ENCODE results near the gene BCR. TPM values are rescaled to one million over a fixed set of nuclear protein-coding genes. Genes with fewer than 3 reads are reported as not detected.

BCR gene
- total RNA-seq, 1 experiment from 2014 or later, result 77.0 TPM

DNA sequence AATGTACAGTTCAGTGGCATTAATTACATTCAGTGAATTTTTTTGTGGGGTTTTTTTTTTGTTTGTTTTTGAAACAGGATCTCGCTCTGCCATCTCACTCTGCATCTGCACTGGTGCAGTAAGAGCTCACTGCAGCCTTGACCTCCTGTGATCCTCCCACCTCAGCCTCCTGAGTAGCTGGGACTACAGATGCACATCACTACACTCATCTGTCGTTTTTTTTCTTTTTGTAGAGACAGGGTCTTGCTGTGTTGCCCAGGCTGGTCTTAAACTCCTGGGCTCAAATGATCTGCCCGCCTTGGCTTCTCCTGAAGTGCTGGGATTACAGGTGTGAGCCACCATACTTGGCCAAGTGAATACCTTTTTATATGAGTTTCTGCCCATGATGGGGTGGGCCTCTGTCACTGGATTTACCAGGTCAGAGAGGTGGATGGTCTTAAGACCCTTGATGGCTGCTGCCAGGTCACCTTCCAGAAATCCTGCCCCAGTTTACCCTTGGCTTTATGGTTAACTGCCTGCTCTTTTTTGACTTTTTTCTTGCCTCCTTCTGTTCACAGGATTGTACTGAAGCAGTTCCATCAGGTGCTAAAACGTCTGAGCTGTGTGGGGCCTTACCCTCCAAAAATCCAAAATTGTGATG, 22.6 kb downstream of the BCR start:
- H3K4me1 Mint-ChIP-seq, result peaks cover 49 to 56% of the 10 kb centered on the region in 2 experiments
- Histone ChIP-seq H3K27ac (ENCODE audit: insufficient read length, low read depth, low read length) (no peak overlapping the region), H3K4me2 (ENCODE audit: insufficient read depth, insufficient read length, low read length) (no peak overlapping the region), H4K8ac (replicated peaks; ENCODE audit: insufficient read length, low read depth, low read length) (no peak overlapping the region), H3K14ac (ENCODE audit: insufficient read depth, low read length) (no peak overlapping the region), H2BK5ac (ENCODE audit: insufficient read length, low read length) (no peak overlapping the region), H3K9ac (ENCODE audit: extremely low read depth, insufficient read length, low read length) (no peak overlapping the region), H3K23ac (ENCODE audit: insufficient read length, low read depth, low read length) (no peak overlapping the region), H2BK15ac (ENCODE audit: low read depth, low read length) (no peak overlapping the region), H3K79me1 (ENCODE audit: insufficient read depth, low read depth, low read length, poor library complexity, severe bottlenecking) (peaks cover 9% of the 10 kb centered on the region), H4K5ac (ENCODE audit: insufficient read length, low read depth, low read length) (no peak overlapping the region), H2AK5ac (ENCODE audit: insufficient read length, low read length) (no peak overlapping the region), H2BK12ac (ENCODE audit: insufficient read length, low read depth, low read length) (no peak overlapping the region), H2BK120ac (ENCODE audit: low read depth, low read length, poor library complexity, severe bottlenecking) (no peak overlapping the region), H4K91ac (ENCODE audit: insufficient read length, low read depth, low read length) (no peak overlapping the region), H3K9me3 (ENCODE audit: control insufficient read depth, low read depth, low read length) (no peaks in the 10 kb centered on the region), H3K4me1 (ENCODE audit: insufficient read depth, low read length) (peaks cover 5% of the 10 kb centered on the region; the same call in 1 of the 2 replicates), H2AFZ (ENCODE audit: low read length) (no peak overlapping the region), H3K4ac (ENCODE audit: low read depth, low read length) (no peak overlapping the region), H3T11ph (ENCODE audit: low read length) (no peak overlapping the region), H3K18ac (ENCODE audit: insufficient read length, low read depth, low read length) (no peak overlapping the region), H3K27me3 (ENCODE audit: insufficient read depth, low read length) (no peaks in the 10 kb centered on the region), H3K23me2 (ENCODE audit: insufficient read length, low read depth, low read length, poor library complexity, severe bottlenecking) (no peaks in the 10 kb centered on the region), H3K79me2 (ENCODE audit: insufficient read depth, low read length) (peaks cover 39% of the 10 kb centered on the region; the same call in 1 of the 2 replicates), H3K56ac (ENCODE audit: insufficient read length, low read depth, low read length) (no peak overlapping the region), H2BK20ac (ENCODE audit: low read depth, low read length, poor library complexity, severe bottlenecking) (no peak overlapping the region), H4K20me1 (ENCODE audit: control insufficient read depth, insufficient read depth, insufficient read length) (no peaks in the 10 kb centered on the region)
- H3K36me3 Mint-ChIP-seq (ENCODE audit: insufficient read depth in 1 of 3, low read depth in 3 of 3), result peaks cover 25 to 38% (median 34%) of the 10 kb centered on the region in 3 experiments
- peak overlapping the region in 1 of 3 experiments; percentile 66; a peak in 1 of 7 replicates for H3K27ac Mint-ChIP-seq
- no peaks in the 10 kb centered on the region for H3K27me3 Mint-ChIP-seq (ENCODE audit: low read depth)
- H3K4me3 Mint-ChIP-seq, result no peak overlapping the region
- no peak for DNase-seq
- H3K9me3 Mint-ChIP-seq, result no peaks in the 10 kb centered on the region
- no CpG with 5 or more reads among the region's 4 CpGs for WGBS (ENCODE audit: extremely low coverage, insufficient read length, low lambda C conversion rate)
- TF ChIP-seq, protein P1, sequence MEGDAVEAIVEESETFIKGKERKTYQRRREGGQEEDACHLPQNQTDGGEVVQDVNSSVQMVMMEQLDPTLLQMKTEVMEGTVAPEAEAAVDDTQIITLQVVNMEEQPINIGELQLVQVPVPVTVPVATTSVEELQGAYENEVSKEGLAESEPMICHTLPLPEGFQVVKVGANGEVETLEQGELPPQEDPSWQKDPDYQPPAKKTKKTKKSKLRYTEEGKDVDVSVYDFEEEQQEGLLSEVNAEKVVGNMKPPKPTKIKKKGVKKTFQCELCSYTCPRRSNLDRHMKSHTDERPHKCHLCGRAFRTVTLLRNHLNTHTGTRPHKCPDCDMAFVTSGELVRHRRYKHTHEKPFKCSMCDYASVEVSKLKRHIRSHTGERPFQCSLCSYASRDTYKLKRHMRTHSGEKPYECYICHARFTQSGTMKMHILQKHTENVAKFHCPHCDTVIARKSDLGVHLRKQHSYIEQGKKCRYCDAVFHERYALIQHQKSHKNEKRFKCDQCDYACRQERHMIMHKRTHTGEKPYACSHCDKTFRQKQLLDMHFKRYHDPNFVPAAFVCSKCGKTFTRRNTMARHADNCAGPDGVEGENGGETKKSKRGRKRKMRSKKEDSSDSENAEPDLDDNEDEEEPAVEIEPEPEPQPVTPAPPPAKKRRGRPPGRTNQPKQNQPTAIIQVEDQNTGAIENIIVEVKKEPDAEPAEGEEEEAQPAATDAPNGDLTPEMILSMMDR (conservative IDR thresholded peaks at IDR 0.05), result no peak
